Esophagus muscularis mucosa (tissue), 3 donors: ENCODE data around the gene DGKG.

Source experiments
- CTCF ChIP-seq, 3 experiments: fragments of 200-600 bp in 2 of 3; fragments of 450-650 bp in 1 of 3; sonication (generic) in 2 of 3; IDR thresholded peaks; one replicate each; pipeline ENCODE4 v1.5.1; 2017 to 2019; ENCODE audit warnings: antibody characterized with exemption in 3 of 3, mild to moderate bottlenecking in 2 of 3, moderate library complexity in 1 of 3
- POLR2A ChIP-seq: fragments of 450-650 bp; IDR thresholded peaks from one replicate; pipeline ENCODE4 v1.6.1; 2017; ENCODE audit warnings: antibody characterized with exemption, moderate library complexity, mild to moderate bottlenecking, low read depth
- POLR2AphosphoS5 ChIP-seq, 2 donors: sonication (generic); formaldehyde crosslinking; IDR thresholded peaks; one replicate each; pipeline ENCODE4 v1.6.1; 2017; ENCODE audit warnings: antibody characterized with exemption in 2 of 2

GRCh38 chr3:186317478-186317877, 44.6 kb downstream of the DGKG start:
- TF ChIP-seq CTCF (IDR thresholded peaks at IDR 0.05) (no peak), POLR2AphosphoS5 (IDR thresholded peaks at IDR 0.05) (no peak), POLR2A (no peak)
